Stromal cell of bone marrow (primary cell): ENCODE results near the gene ZBTB34.
"Not testable (repeated sequence)": the region's sequence is repeated elsewhere in the genome, so short reads cannot be mapped to it uniquely, and the experiment has no call there.

Experiments
- DNase-seq: peaks from one replicate; pipeline ENCODE4 v3.0.0-alpha.2; 2012; ENCODE audit warnings: low read depth

The ZBTB34 gene

GRCh38 chr9:126860077-126860756, at the start of gene ZBTB34:
Gene ZBTB34 (plus strand): TSS chr9:126860639. CDS start chr9:126879400, 18,761 bp downstream.
- peak; percentile 18 for DNase-seq

- DNase-seq = no peak
These were observed 47.4 kb upstream of the ZBTB34 start for GRCh38 chr9:126813072-126813471.

- DNase-seq = no peak
These were observed 46.3 kb upstream of the ZBTB34 start for GRCh38 chr9:126814091-126814490.

GRCh38 chr9:126817615-126818014, 42.8 kb upstream of the ZBTB34 start:
- DNase-seq = not testable (repeated sequence)

GRCh38 chr9:126818482-126818881, 42.0 kb upstream of the ZBTB34 start:
- no peak for DNase-seq

- no peak for DNase-seq
These were observed 41.0 kb upstream of the ZBTB34 start for GRCh38 chr9:126819482-126819881.

- DNase-seq = no peak
These were observed 38.2 kb upstream of the ZBTB34 start for GRCh38 chr9:126822278-126822677.

GRCh38 chr9:126822873-126823272, 37.6 kb upstream of the ZBTB34 start:
- DNase-seq = no peak

- DNase-seq = not testable (repeated sequence)
These were observed 36.4 kb upstream of the ZBTB34 start for GRCh38 chr9:126824052-126824451.

- DNase-seq = no peak
These were observed 33.2 kb upstream of the ZBTB34 start for GRCh38 chr9:126827227-126827626.

- no peak for DNase-seq
These were observed 31.4 kb upstream of the ZBTB34 start for GRCh38 chr9:126829035-126829434.

GRCh38 chr9:126830827-126831226, 29.6 kb upstream of the ZBTB34 start:
- no peak for DNase-seq

- DNase-seq = no peak
These were observed 28.0 kb upstream of the ZBTB34 start for GRCh38 chr9:126832440-126832839.

GRCh38 chr9:126833020-126833419, 27.4 kb upstream of the ZBTB34 start:
- DNase-seq = no peak

- DNase-seq = no peak
These were observed 26.6 kb upstream of the ZBTB34 start for GRCh38 chr9:126833710-126834345.

GRCh38 chr9:126834672-126835071, 25.8 kb upstream of the ZBTB34 start:
- no peak for DNase-seq

GRCh38 chr9:126836216-126836615, 24.2 kb upstream of the ZBTB34 start:
- DNase-seq = no peak

- DNase-seq = no peak
These were observed 22.2 kb upstream of the ZBTB34 start for GRCh38 chr9:126838055-126838811.

- DNase-seq = no peak
These were observed 21.5 kb upstream of the ZBTB34 start for GRCh38 chr9:126838895-126839294.

GRCh38 chr9:126839301-126839700, 21.1 kb upstream of the ZBTB34 start:
- DNase-seq = no peak

- DNase-seq = no peak
These were observed 18.1 kb upstream of the ZBTB34 start for GRCh38 chr9:126842220-126842842.

- no peak for DNase-seq
These were observed 17.3 kb upstream of the ZBTB34 start for GRCh38 chr9:126842977-126843799.
